GM13976 (cell line): ENCODE data around the gene KIRREL3.
A peak's percentile ranks its signal among the peaks of the same experiment; 100 is the strongest.

Source experiments
- DNase-seq: peaks from one replicate; pipeline ENCODE4 v3.0.0; 2012; ENCODE audit warnings: low spot score
- in situ Hi-C: fragments of 300-500 bp; cut with MboI; formaldehyde crosslinking; loops from one replicate; pipeline ENCODE4 v1.12.0; 2022; ENCODE audit warnings: low sequenced_read_pairs, mixed read lengths, inconsistent platforms; ENCODE audit not compliant: unreplicated experiment
- TF ChIP-seq, protein P1 (sequence below): IDR thresholded peaks from 2 replicates; pipeline ENCODE4 v1.5.1; 2012; ENCODE audit warnings: borderline replicate concordance, mild to moderate bottlenecking; ENCODE audit not compliant: insufficient read depth; ENCODE audit errors: extremely low read depth, missing control alignments, control extremely low read depth

KIRREL3 gene

DNA sequence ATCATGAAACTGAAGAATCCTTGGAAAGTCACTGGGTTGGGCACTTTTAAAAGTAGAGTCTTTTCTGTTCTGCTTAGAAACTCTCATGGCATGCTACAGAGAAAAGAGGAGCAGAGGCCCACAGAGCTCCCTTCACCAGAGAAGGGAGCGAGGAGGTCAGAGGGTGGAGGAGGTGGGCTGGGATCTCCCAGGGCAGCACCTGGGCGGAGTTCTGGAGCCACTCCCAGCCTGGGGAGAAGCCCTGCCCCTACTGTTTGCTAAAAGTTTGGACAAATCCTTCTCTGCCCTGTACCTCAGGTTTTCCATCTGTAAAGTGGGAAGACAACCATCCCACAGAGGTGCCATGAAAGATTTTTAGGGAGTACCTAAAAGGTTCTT is 299.1 kb downstream of the KIRREL3 start:
- TF ChIP-seq, protein P1, sequence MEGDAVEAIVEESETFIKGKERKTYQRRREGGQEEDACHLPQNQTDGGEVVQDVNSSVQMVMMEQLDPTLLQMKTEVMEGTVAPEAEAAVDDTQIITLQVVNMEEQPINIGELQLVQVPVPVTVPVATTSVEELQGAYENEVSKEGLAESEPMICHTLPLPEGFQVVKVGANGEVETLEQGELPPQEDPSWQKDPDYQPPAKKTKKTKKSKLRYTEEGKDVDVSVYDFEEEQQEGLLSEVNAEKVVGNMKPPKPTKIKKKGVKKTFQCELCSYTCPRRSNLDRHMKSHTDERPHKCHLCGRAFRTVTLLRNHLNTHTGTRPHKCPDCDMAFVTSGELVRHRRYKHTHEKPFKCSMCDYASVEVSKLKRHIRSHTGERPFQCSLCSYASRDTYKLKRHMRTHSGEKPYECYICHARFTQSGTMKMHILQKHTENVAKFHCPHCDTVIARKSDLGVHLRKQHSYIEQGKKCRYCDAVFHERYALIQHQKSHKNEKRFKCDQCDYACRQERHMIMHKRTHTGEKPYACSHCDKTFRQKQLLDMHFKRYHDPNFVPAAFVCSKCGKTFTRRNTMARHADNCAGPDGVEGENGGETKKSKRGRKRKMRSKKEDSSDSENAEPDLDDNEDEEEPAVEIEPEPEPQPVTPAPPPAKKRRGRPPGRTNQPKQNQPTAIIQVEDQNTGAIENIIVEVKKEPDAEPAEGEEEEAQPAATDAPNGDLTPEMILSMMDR = no peak
- in situ Hi-C loops = no loop called here
- no peak for DNase-seq

DNA sequence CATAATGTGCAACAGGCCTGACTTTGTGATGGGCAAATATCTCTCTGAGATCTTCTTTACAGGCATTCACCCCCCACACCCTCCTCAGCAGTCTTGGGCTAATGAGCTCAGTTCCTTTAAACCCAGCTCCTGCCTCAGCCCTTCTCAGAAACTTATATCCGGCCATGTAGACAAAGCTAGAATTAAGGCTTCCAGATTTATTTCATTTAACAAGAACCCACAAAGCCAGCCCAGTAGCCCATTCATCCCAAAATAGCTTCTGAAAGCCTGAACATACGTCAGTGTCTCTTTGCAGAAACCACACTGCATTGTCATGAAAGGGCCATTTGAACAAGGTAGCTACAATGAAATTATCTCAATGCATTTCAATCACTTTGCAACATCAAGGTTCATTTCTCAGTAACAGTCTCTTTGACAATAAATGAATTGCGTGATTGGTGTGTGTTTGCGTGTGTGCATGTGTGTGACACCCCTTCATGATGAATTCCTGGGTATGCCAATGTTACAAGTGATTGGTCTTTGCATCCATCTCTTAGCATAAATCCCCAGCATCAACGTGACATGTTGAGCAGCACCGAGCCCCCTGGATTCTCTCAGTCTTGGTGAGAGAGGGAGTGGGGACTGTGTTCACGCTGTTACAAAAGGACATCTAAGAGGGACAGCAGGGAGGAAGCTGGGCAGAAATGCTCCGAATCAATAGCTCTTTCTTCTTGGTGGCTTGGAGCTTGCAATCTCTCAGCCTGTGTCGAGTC is 299.6 kb downstream of the KIRREL3 start:
- peak; percentile 54 for DNase-seq
- TF ChIP-seq, protein P1 = no peak
- in situ Hi-C loops = no loop called here

DNA sequence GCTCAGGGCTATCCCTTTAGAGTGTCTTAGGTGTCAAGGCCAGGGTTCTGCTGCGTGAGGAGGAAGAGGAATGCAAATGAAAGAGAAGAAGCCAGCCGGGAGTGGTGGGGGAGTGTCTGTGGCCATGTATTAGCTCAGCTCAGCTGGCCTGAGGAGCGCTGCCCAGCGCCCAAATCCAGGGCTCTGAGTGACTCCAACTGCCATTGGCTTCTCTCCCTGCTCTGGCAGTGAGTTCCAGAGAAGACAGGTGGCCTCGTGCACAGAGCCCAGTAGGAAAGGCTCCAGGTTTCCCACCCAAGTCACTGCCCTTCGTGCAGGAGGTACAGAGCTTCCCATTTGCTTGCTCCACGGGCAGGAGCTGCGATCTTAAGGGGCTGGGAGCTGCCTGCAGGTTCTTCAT is 302.0 kb downstream of the KIRREL3 start:
- TF ChIP-seq, protein P1 = no peak
- DNase-seq = no peak
- in situ Hi-C loops = no loop called here

DNA sequence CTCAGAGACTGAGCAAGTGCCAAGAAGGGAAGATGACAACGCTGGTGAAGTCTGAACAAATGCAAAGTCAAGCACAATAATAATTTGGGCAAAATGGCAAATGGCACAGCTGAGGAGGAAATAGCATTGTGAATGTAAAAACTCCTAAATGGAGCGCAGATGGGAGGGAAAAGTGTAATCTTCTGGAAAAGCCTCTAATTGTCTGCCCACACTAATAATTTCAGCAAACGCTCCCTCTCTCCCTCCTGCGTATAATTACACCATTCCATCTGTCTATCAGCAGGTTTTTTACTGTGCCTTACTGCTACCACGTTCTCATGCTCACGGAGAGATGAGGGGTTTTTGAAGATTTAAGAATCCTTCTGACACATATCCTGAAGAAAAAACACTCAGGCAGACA is 302.6 kb downstream of the KIRREL3 start:
- TF ChIP-seq, protein P1 = no peak
- DNase-seq = no peak
- in situ Hi-C loops = no loop called here

DNA sequence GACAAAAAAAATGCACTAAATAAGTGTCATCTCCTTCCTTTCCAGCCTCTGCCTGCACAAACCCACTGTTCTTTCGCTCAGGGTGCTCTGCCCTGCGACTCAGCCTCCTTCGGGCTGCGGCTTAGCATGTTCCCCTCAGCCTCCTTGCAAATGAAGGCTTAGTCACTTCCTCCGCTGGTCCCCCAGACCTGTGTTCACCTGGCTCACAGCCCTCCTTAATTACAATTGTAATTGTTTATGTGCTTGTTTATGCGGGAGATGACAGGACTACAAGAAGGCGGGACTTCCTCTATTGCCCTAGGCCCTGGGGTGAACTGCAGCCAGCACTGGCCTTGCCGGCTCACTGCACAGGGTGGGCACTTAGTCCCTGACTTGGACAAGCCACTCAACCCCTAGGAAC is 303.6 kb downstream of the KIRREL3 start:
- no peak for DNase-seq
- in situ Hi-C loops = no loop called here
- TF ChIP-seq, protein P1 = no peak

DNA sequence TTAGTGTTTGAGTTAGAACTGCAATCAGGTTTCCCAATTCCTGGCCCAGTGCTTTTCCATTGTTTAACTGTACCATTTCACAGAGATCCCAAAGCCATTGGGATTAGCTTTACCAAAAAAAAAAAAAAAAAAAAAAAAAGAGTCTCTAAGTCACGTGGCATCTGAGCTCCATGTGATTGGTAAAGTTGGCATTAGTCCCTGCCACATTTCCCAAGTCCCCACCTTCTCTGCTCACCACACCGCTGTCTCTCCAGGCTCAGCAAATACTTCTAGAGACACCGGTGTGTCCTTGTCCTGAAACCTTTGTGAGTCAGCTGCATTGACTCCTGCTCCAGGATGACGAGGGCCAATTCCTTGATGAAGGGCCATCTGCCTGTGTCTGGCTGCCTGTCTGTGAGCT is 305.3 kb downstream of the KIRREL3 start:
- TF ChIP-seq, protein P1 = no peak
- in situ Hi-C loops = no loop called here

More for the DNA sequence above, 305.3 kb downstream of the KIRREL3 start:
- DNase-seq = no peak
